Measurements from ENCODE around the gene GATA1. TPM values are rescaled to one million over a fixed set of nuclear protein-coding genes. Genes with fewer than 3 reads are reported as not detected.

Gene GATA1
- total RNA-seq, 1 donor from 2014 or later, result 1.2 TPM

- H3K4me1 ChIP-seq, result no peaks in the 10 kb centered on the region
- ATAC-seq, result no peak
- no peaks in the 10 kb centered on the region for H3K27me3 ChIP-seq (ENCODE audit: low read depth)
- DNase-seq, result no peak
- H3K4me3 ChIP-seq, result no peak overlapping the region
- intact Hi-C loops (cut with DNase I), result no loop called here
- no peaks in the 10 kb centered on the region for H3K36me3 ChIP-seq
- TF ChIP-seq CTCF (IDR thresholded peaks at IDR 0.05), result no peak
- H3K27ac ChIP-seq, result no peak overlapping the region
- no peaks in the 10 kb centered on the region for H3K9me3 ChIP-seq
Observed at GRCh38 chrX:48753708-48754228, 32.6 kb upstream of the GATA1 start.

- no peaks in the 10 kb centered on the region for H3K36me3 ChIP-seq
- H3K9me3 ChIP-seq, result no peaks in the 10 kb centered on the region
- intact Hi-C loops (cut with DNase I), result no loop called here
- TF ChIP-seq CTCF (IDR thresholded peaks at IDR 0.05), result no peak
- H3K4me3 ChIP-seq, result no peak overlapping the region
- DNase-seq, result no peak
- no peaks in the 10 kb centered on the region for H3K4me1 ChIP-seq
- ATAC-seq, result peak in 1 of 2 donors; percentile 12
- no peaks in the 10 kb centered on the region for H3K27me3 ChIP-seq (ENCODE audit: low read depth)
- no peak overlapping the region for H3K27ac ChIP-seq
Observed at GRCh38 chrX:48754238-48754637, 32.2 kb upstream of the GATA1 start.

- Histone ChIP-seq H3K4me3 (no peak within 1 kb of the TSS), H3K4me1 (no peaks in the 10 kb centered on the region), H3K27me3 (ENCODE audit: low read depth) (no peaks in the 10 kb centered on the region), H3K9me3 (no peaks in the 10 kb centered on the region), H3K27ac (no peak within 1 kb of the TSS), H3K36me3 (no peaks in the 10 kb centered on the region)
- ATAC-seq, result peak; percentile 96 to 98
- no peak for TF ChIP-seq CTCF (IDR thresholded peaks at IDR 0.05)
- intact Hi-C loops (cut with DNase I), result no loop called here
- peak; percentile 72 for DNase-seq
Observed at GRCh38 chrX:48761674-48762471, 24.5 kb upstream of the GATA1 start, which contains the start of gene GLOD5. Gene GLOD5, plus strand, starts transcription at chrX:48761747. Its CDS starts 44 bp downstream, at chrX:48761791.

GRCh38 chrX:48769230-48769629 is 17.2 kb upstream of the GATA1 start:
- TF ChIP-seq CTCF (IDR thresholded peaks at IDR 0.05), result no peak
- H3K27ac ChIP-seq, result no peak overlapping the region
- DNase-seq (no peak), ATAC-seq (no peak)
- H3K4me1 ChIP-seq, result no peaks in the 10 kb centered on the region
- H3K4me3 ChIP-seq, result no peak overlapping the region
- no peaks in the 10 kb centered on the region for H3K27me3 ChIP-seq (ENCODE audit: low read depth)
- H3K36me3 ChIP-seq, result no peaks in the 10 kb centered on the region
- no peaks in the 10 kb centered on the region for H3K9me3 ChIP-seq
- intact Hi-C loops (cut with DNase I), result no loop called here

DNA sequence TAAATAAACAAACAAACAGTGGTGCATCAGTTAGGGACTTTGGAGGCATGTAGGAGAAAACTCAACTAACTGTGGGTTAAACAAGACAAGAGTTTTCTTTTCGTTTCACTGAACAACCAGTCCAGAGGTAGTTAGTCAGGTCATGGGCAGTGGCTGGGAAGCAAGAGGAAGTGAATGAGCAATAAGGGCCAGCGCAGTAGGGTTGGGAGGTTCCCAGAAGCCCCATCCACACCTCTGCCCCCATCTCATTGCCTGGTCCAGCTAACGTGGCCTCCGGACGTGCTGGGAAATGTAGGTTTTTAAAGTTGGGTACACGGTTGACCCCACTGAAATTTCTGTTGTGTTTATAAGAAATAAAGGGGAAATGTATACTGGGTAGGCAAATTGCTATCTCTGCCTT is 16.1 kb upstream of the GATA1 start:
- Histone ChIP-seq H3K4me1 (no peaks in the 10 kb centered on the region), H3K9me3 (no peaks in the 10 kb centered on the region), H3K27me3 (ENCODE audit: low read depth) (no peaks in the 10 kb centered on the region), H3K36me3 (no peaks in the 10 kb centered on the region), H3K27ac (no peak overlapping the region), H3K4me3 (no peak overlapping the region)
- TF ChIP-seq CTCF (IDR thresholded peaks at IDR 0.05), result no peak
- ATAC-seq (no peak), DNase-seq (no peak)
- intact Hi-C loops (cut with DNase I), result no loop called here

Data from lower lobe of right lung (tissue), 2 donors.